Transverse colon (tissue), 4 donors: ENCODE results near the gene PGK1. TPM values are rescaled to one million over a fixed set of nuclear protein-coding genes. Genes with fewer than 3 reads are reported as not detected.
A peak's percentile ranks its signal among the peaks of the same experiment; 100 is the strongest.

Experiments
- DNase-seq: peaks from one replicate; pipeline ENCODE4 v3.0.0-alpha.2; 2019
- H3K27ac ChIP-seq, 4 donors: fragments of 200-600 bp; sonication (generic); 2 replicates each; pipeline ENCODE4 v1.5.1; 2016 to 2018; ENCODE audit warnings: inconsistent platforms in 4 of 4
- H3K27me3 ChIP-seq: fragments of 200-600 bp; sonication (generic); 2 replicates; pipeline ENCODE4 v1.5.1; 2017; ENCODE audit warnings: inconsistent platforms
- H3K36me3 ChIP-seq, 4 donors: fragments of 200-600 bp; sonication (generic); 2 replicates each; pipeline ENCODE4 v1.5.1; 2017 to 2019; ENCODE audit warnings: inconsistent platforms in 4 of 4
- H3K4me1 ChIP-seq, 4 donors: fragments of 200-600 bp; sonication (generic); 2 replicates each; pipeline ENCODE4 v1.5.1; 2017 to 2020; ENCODE audit warnings: inconsistent platforms in 4 of 4
- H3K4me3 ChIP-seq, 4 donors: fragments of 200-600 bp; sonication (generic); 1 replicate in 1 of 4; 2 replicates in 3 of 4; pipeline versions ENCODE4 v1.5.1 to v1.6.1; 2017 to 2019; ENCODE audit warnings: inconsistent platforms in 4 of 4
- H3K9me3 ChIP-seq, 2 donors: fragments of 200-600 bp; sonication (generic); 2 replicates each; pipeline ENCODE4 v1.5.1; 2017 to 2019; ENCODE audit warnings: inconsistent platforms in 2 of 2
- CTCF ChIP-seq, 5 experiments: fragments of 200-600 bp in 3 of 5; fragments of 450-650 bp in 2 of 5; sonication (generic) in 3 of 5; IDR thresholded peaks; 1 replicate in 2 of 5; 2 replicates in 3 of 5; pipeline ENCODE4 v1.5.1; 2016 to 2017; ENCODE audit warnings: antibody characterized with exemption in 5 of 5, inconsistent platforms in 3 of 5, mild to moderate bottlenecking in 2 of 5, moderate library complexity in 1 of 5
- EP300 ChIP-seq: sonication (generic); formaldehyde crosslinking; IDR thresholded peaks from one replicate; pipeline ENCODE4 v1.6.1; 2017; ENCODE audit warnings: antibody characterized with exemption, low read depth
- POLR2A ChIP-seq: fragments of 450-650 bp; IDR thresholded peaks from one replicate; pipeline ENCODE4 v1.6.1; 2016; ENCODE audit warnings: antibody characterized with exemption, mild to moderate bottlenecking, moderate library complexity
- POLR2AphosphoS5 ChIP-seq, 3 donors: sonication (generic); formaldehyde crosslinking; IDR thresholded peaks; one replicate each; pipeline ENCODE4 v1.6.1; 2016; ENCODE audit warnings: antibody characterized with exemption in 3 of 3
- WGBS, 2 donors: methylation state at CpG; one replicate each; pipeline ENCODE4 v1.1.5; 2018; ENCODE audit warnings: low coverage in 1 of 2; 5-methylcytosine and 5-hydroxymethylcytosine counted together
- in situ Hi-C, 4 donors: fragments of 200-750 bp; cut with MboI; loops; one replicate each; pipeline versions ENCODE4 v1.15.0 to v1.15.1; 2017; ENCODE audit warnings: low sequenced_read_pairs in 3 of 4, low pct_ligation_motif_present in 1 of 4, low pct_unique_long_range_greater_than_20kb in 1 of 4
- intact Hi-C: fragments of 100-400 bp; cut with DNase I; formaldehyde crosslinking; loops from one replicate; pipeline ENCODE4 v1.15.1; 2023; ENCODE audit warnings: low total_unique reads
- total RNA-seq, 4 donors: library from RNA; depleted of rRNA; stranded (reverse); fragments of >200 nt; gene quantifications; one replicate each; pipeline ENCODE4 v1.1.0, GENCODE V29; 2016

Gene PGK1
- total RNA-seq, 4 donors from 2014 or later, result 35.6 to 207 (median 181) TPM

- DNase-seq, result peak; percentile 16
- H3K36me3 ChIP-seq, result peaks cover 0 to 7% (median 2%) of the 10 kb centered on the region in 4 donors
- no peaks in the 10 kb centered on the region for H3K9me3 ChIP-seq
- no peak for TF ChIP-seq EP300
- no peak for TF ChIP-seq CTCF (IDR thresholded peaks at IDR 0.05)
- no peak for TF ChIP-seq POLR2AphosphoS5 (IDR thresholded peaks at IDR 0.05)
- TF ChIP-seq POLR2A, result no peak
- no peaks in the 10 kb centered on the region for H3K27me3 ChIP-seq
- 77% methylated on average over 2 to 10 of the region's 10 CpGs for WGBS, 2 donors
- H3K27ac ChIP-seq, result no peak overlapping the region
- peaks cover 0 to 26% (median under 1%) of the 10 kb centered on the region in 4 donors for H3K4me1 ChIP-seq
- no peak overlapping the region for H3K4me3 ChIP-seq
- intact Hi-C loops (no loop called here), in situ Hi-C loops (loop anchor here in 1 of 4 donors (25.0 kb wide), 1 partner anchor 199 kb away; the partner anchor contains the start of gene ATP7A)
Measured at GRCh38 chrX:78111140-78111931, 7.3 kb downstream of the PGK1 start.

- H3K27ac ChIP-seq, result no peak overlapping the region
- no peaks in the 10 kb centered on the region for H3K9me3 ChIP-seq
- H3K36me3 ChIP-seq, result peaks cover 0 to 15% (median 4%) of the 10 kb centered on the region in 4 donors
- in situ Hi-C loops, result loop anchor here in 1 of 4 donors (25.0 kb wide), 1 partner anchor 204 kb away; the partner anchor contains the start of gene ATP7A
- H3K4me1 ChIP-seq, result no peaks in the 10 kb centered on the region
- no peak for DNase-seq
- TF ChIP-seq POLR2AphosphoS5 (IDR thresholded peaks at IDR 0.05), result no peak
- TF ChIP-seq EP300, result no peak
- TF ChIP-seq CTCF (IDR thresholded peaks at IDR 0.05), result no peak
- TF ChIP-seq POLR2A, result no peak
- no peak overlapping the region for H3K4me3 ChIP-seq
- intact Hi-C loops, result no loop called here
- no peaks in the 10 kb centered on the region for H3K27me3 ChIP-seq
Measured at GRCh38 chrX:78116365-78116764, 12.3 kb downstream of the PGK1 start.

- no peak overlapping the region for H3K27ac ChIP-seq
- H3K9me3 ChIP-seq, result no peaks in the 10 kb centered on the region
- TF ChIP-seq EP300 (no peak), POLR2AphosphoS5 (IDR thresholded peaks at IDR 0.05) (no peak), CTCF (IDR thresholded peaks at IDR 0.05) (no peak), POLR2A (no peak)
- no peaks in the 10 kb centered on the region for H3K4me1 ChIP-seq
- H3K4me3 ChIP-seq, result no peak overlapping the region
- in situ Hi-C loops (loop anchor here in 1 of 4 donors (25.0 kb wide), 1 partner anchor 204 kb away; the partner anchor contains the start of gene ATP7A), intact Hi-C loops (no loop called here)
- H3K36me3 ChIP-seq, result peaks cover 0 to 15% (median 4%) of the 10 kb centered on the region in 4 donors
- no peaks in the 10 kb centered on the region for H3K27me3 ChIP-seq
- 58% methylated on average over 2 of the region's 2 CpGs; no CpG with 5 or more reads in 1 of the 2 donors for WGBS, 2 donors
- no peak for DNase-seq
Measured at GRCh38 chrX:78116766-78117165, 12.7 kb downstream of the PGK1 start.

- intact Hi-C loops (no loop called here), in situ Hi-C loops (loop anchor here in 1 of 4 donors (25.0 kb wide), 1 partner anchor 206 kb away; the partner anchor contains the start of gene ATP7A)
- no peak overlapping the region for H3K4me3 ChIP-seq
- no peak for DNase-seq
- no peaks in the 10 kb centered on the region for H3K4me1 ChIP-seq
- peaks cover 0 to 15% (median 4%) of the 10 kb centered on the region in 4 donors for H3K36me3 ChIP-seq
- H3K27me3 ChIP-seq, result no peaks in the 10 kb centered on the region
- H3K9me3 ChIP-seq, result no peaks in the 10 kb centered on the region
- no peak overlapping the region for H3K27ac ChIP-seq
- WGBS, 2 donors, result 82% methylated on average over 1 of the region's 1 CpG; no CpG with 5 or more reads in 1 of the 2 donors
- no peak for TF ChIP-seq POLR2AphosphoS5 (IDR thresholded peaks at IDR 0.05)
- TF ChIP-seq POLR2A, result no peak
- TF ChIP-seq EP300, result no peak
- TF ChIP-seq CTCF (IDR thresholded peaks at IDR 0.05), result no peak
Measured at GRCh38 chrX:78118628-78119027, 14.6 kb downstream of the PGK1 start.
